K562 (cell line): ENCODE measurements around the gene SDE2. TPM values are rescaled to one million over a fixed set of nuclear protein-coding genes. Genes with fewer than 3 reads are reported as not detected.
A peak's percentile ranks its signal among the peaks of the same experiment; 100 is the strongest.

Experiments used
- CAMTA2 ChIP-seq: fragments of 250-450 bp; sonication (Bioruptor Pico); conservative IDR thresholded peaks from 2 replicates; pipeline ENCODE4 v1.5.1; 2022
- CHD4 ChIP-seq: fragments of 200-600 bp; sonication (generic); IDR thresholded peaks from 3 replicates; pipeline ENCODE4 v1.6.1; 2012; ENCODE audit warnings: low read depth, mild to moderate bottlenecking, mixed read lengths, low read length, inconsistent platforms; ENCODE audit not compliant: insufficient read depth, insufficient replicate concordance, poor library complexity, severe bottlenecking
- ESRRB ChIP-seq: fragments of 250-450 bp; sonication (Bioruptor Pico); IDR thresholded peaks from 2 replicates; pipeline ENCODE4 v1.5.0; 2020; ENCODE audit warnings: mild to moderate bottlenecking, moderate library complexity, borderline replicate concordance
- FOXJ2 ChIP-seq: fragments of 200-800 bp; sonication (Bioruptor generic); IDR thresholded peaks from 2 replicates; pipeline ENCODE4 v1.6.1; 2016; ENCODE audit warnings: missing genetic modification characterization, missing compliant biosample characterization
- FOXK2 ChIP-seq, 2 experiments: fragments of 450-650 bp; IDR thresholded peaks in 1 of 2; conservative IDR thresholded peaks in 1 of 2; 2 replicates each; pipeline ENCODE4 v1.6.1; 2016; ENCODE audit warnings: low read depth in 2 of 2, mild to moderate bottlenecking in 1 of 2
- GMEB1 ChIP-seq: fragments of 250-450 bp; sonication (Bioruptor Pico); IDR thresholded peaks from 2 replicates; pipeline ENCODE4 v1.4.0; 2020; ENCODE audit warnings: mild to moderate bottlenecking
- KLF6 ChIP-seq: fragments of 250-450 bp; sonication (Bioruptor Pico); IDR thresholded peaks from 2 replicates; pipeline ENCODE4 v1.4.0; 2020; ENCODE audit warnings: mild to moderate bottlenecking, moderate library complexity, borderline replicate concordance
- LARP7 ChIP-seq: fragments of 450-650 bp; IDR thresholded peaks from 2 replicates; pipeline ENCODE4 v1.6.1; 2016
- MIER1 ChIP-seq: fragments of 450-650 bp; IDR thresholded peaks from 2 replicates; pipeline ENCODE4 v1.6.1; 2016; ENCODE audit warnings: antibody characterized with exemption, mild to moderate bottlenecking, low read depth
- MLX ChIP-seq, 2 experiments: fragments of 450-650 bp in 1 of 2; sonication (generic) in 1 of 2; formaldehyde crosslinking; conservative IDR thresholded peaks; 2 replicates each; pipeline versions ENCODE4 v1.4.0 to v1.8.1; 2020 to 2022; ENCODE audit warnings: mild to moderate bottlenecking in 1 of 2, missing genetic modification reagents in 1 of 2
- PHF20 ChIP-seq: fragments of 450-650 bp; IDR thresholded peaks from 2 replicates; pipeline ENCODE4 v1.6.1; 2018; ENCODE audit not compliant: partially characterized antibody
- PRPF4 ChIP-seq: fragments of 200-400 bp; formaldehyde crosslinking; IDR thresholded peaks from one replicate; pipeline ENCODE4 v1.6.1; 2017; ENCODE audit warnings: low read length, low read depth, mild to moderate bottlenecking; ENCODE audit not compliant: insufficient read depth, poor library complexity, severe bottlenecking
- SMARCA5 ChIP-seq: fragments of 450-650 bp; IDR thresholded peaks from 2 replicates; pipeline ENCODE4 v1.6.1; 2016
- TAF7 ChIP-seq: fragments of 450-650 bp; IDR thresholded peaks from 2 replicates; pipeline ENCODE4 v1.6.1; 2016; ENCODE audit warnings: missing genetic modification characterization, missing compliant biosample characterization
- THRB ChIP-seq: fragments of 450-650 bp; formaldehyde crosslinking; conservative IDR thresholded peaks from 2 replicates; pipeline ENCODE4 v1.4.0; 2022; ENCODE audit warnings: mild to moderate bottlenecking, missing genetic modification characterization
- ZNF316 ChIP-seq: fragments of 450-650 bp; IDR thresholded peaks from 2 replicates; pipeline ENCODE4 v1.6.1; 2016
- ZNF445 ChIP-seq: fragments of 250-450 bp; sonication (Bioruptor Pico); IDR thresholded peaks from 2 replicates; pipeline ENCODE4 v1.4.0; 2020; ENCODE audit warnings: low read depth, mild to moderate bottlenecking, moderate library complexity
- ZNF609 ChIP-seq: sonication (generic); formaldehyde crosslinking; IDR thresholded peaks from 2 replicates; pipeline ENCODE4 v1.8.1; 2023; ENCODE audit warnings: missing genetic modification reagents, mild to moderate bottlenecking, borderline replicate concordance
- ZSCAN29 ChIP-seq: fragments of 450-650 bp; IDR thresholded peaks from 2 replicates; pipeline ENCODE4 v1.6.1; 2017
- ZZZ3 ChIP-seq: fragments of 450-650 bp; IDR thresholded peaks from 2 replicates; pipeline ENCODE4 v1.6.1; 2016; ENCODE audit warnings: antibody characterized with exemption, mild to moderate bottlenecking, moderate library complexity
- polyA plus RNA-seq, 8 experiments: library from polyadenylated mRNA; depleted of rRNA in 4 of 8; stranded (reverse) in 5 of 8; unstranded in 3 of 8; fragments of >200 nt; fragmentation: Nextera tagmentation in 2 of 8; fragmentation: Illumina TruSeq in 1 of 8; extraction: Ambion mirVana in 2 of 8; extraction: Trizol in 1 of 8; gene quantifications; 2 replicates each; pipeline versions ENCODE4 v1.2.1 to v1.2.3, GENCODE V29; 2011 to 2014; ENCODE audit warnings: inconsistent platforms in 1 of 8, missing spikeins in 1 of 8
- total RNA-seq, 7 experiments: library from RNA; depleted of rRNA in 6 of 7; stranded (reverse); fragments of >200 nt in 6 of 7; fragmentation: Illumina TruSeq in 2 of 7; extraction: Trizol in 2 of 7; gene quantifications; 2 replicates each; pipeline versions ENCODE4 v1.2.1 to v1.2.3, GENCODE V29; 2011 to 2021; ENCODE audit warnings: low replicate concordance in 1 of 7

SDE2 gene
- total and polyA plus RNA-seq, 9 of the 15 experiments (the other 6 are each of a cell fraction or from before 2014, with no cell fraction given) = 14.3 to 62.3 (median 46.0) TPM

- TF ChIP-seq ZNF316 = peak; percentile 47; the same call in 1 of the 2 replicates
- TF ChIP-seq ESRRB (CRISPR knock-in tag) = no peak
- no peak for TF ChIP-seq ZNF445 (CRISPR knock-in tag)
- no peak for TF ChIP-seq PRPF4
- no peak for TF ChIP-seq KLF6 (CRISPR knock-in tag)
- TF ChIP-seq THRB (CRISPR knock-in tag) = no peak
- TF ChIP-seq MLX (CRISPR knock-in tag; conservative IDR thresholded peaks at IDR 0.05) = peak in 1 of 2 experiments; percentile 50; a peak in 1 of 4 replicates
- TF ChIP-seq CHD4 = no peak
- 0 out of 2 replicates have a peak, but pooled peaks have one; percentile 2 for TF ChIP-seq FOXJ2 (tag)
- no peak for TF ChIP-seq ZNF609 (CRISPR knock-in tag)
- no peak for TF ChIP-seq LARP7
- TF ChIP-seq PHF20 = no peak
- TF ChIP-seq ZSCAN29 = peak; percentile 52; the same call in 1 of the 2 replicates
- peak; percentile 74; the same call in 1 of the 2 replicates for TF ChIP-seq CAMTA2
- 0 out of 2 replicates have a peak, but pooled peaks have one; percentile 47 for TF ChIP-seq TAF7 (tag)
- TF ChIP-seq MIER1 = no peak
- TF ChIP-seq ZZZ3 = no peak
- TF ChIP-seq FOXK2 (conservative IDR thresholded peaks at IDR 0.05 in 1 of 2, IDR thresholded peaks at IDR 0.05 in 1 of 2; ENCODE audit: low read depth in 2 of 2) = no peak
- no peak for TF ChIP-seq SMARCA5
- TF ChIP-seq GMEB1 (CRISPR knock-in tag) = no peak
These were observed 450 bp downstream of the SDE2 start (continued) for GRCh38 chr1:225998560-225999226.
